Fibroblast of the aortic adventitia (primary cell): ENCODE results near the gene SLC25A33. TPM values are rescaled to one million over a fixed set of nuclear protein-coding genes. Genes with fewer than 3 reads are reported as not detected.

ENCODE experiments used
- DNase-seq: peaks from one replicate; pipeline ENCODE4 v3.0.0-alpha.2; 2010; ENCODE audit warnings: low read depth
- H3K4me3 ChIP-seq: 2 replicates; pipeline ENCODE4 v1.5.1; 2011; ENCODE audit warnings: low read depth, mild to moderate bottlenecking, control low read depth, low read length, moderate library complexity
- CTCF ChIP-seq: IDR thresholded peaks from 2 replicates; pipeline ENCODE4 v1.5.1; 2011; ENCODE audit warnings: mild to moderate bottlenecking, low read length, control low read depth, inconsistent platforms; ENCODE audit not compliant: insufficient read depth
- total RNA-seq: library from RNA; depleted of rRNA; stranded (reverse); fragments of >200 nt; gene quantifications from 2 replicates; pipeline ENCODE4 v1.2.3, GENCODE V29; 2012; ENCODE audit warnings: low replicate concordance

SLC25A33 gene
- total RNA-seq, 1 donor, result 4.7 TPM

GRCh38 chr1:9595156-9595967 is 56.1 kb downstream of the SLC25A33 start:
- H3K4me3 ChIP-seq, result no peak overlapping the region
- DNase-seq, result no peak
- no peak for TF ChIP-seq CTCF

GRCh38 chr1:9595968-9596340 is 56.7 kb downstream of the SLC25A33 start:
- no peak for TF ChIP-seq CTCF
- DNase-seq, result no peak
- H3K4me3 ChIP-seq, result no peak overlapping the region

- no peak for TF ChIP-seq CTCF
These were observed 57.3 kb downstream of the SLC25A33 start for GRCh38 chr1:9596415-9597123.

GRCh38 chr1:9597361-9598315 is 58.4 kb downstream of the SLC25A33 start:
- no peak overlapping the region for H3K4me3 ChIP-seq
- no peak for DNase-seq
- TF ChIP-seq CTCF, result no peak

More at GRCh38 chr1:9596415-9597123, 57.3 kb downstream of the SLC25A33 start:
- no peak overlapping the region for H3K4me3 ChIP-seq
- no peak for DNase-seq

GRCh38 chr1:9598316-9598700 is 59.0 kb downstream of the SLC25A33 start:
- TF ChIP-seq CTCF, result no peak
- H3K4me3 ChIP-seq, result no peak overlapping the region
- no peak for DNase-seq

GRCh38 chr1:9599741-9600140 is 60.5 kb downstream of the SLC25A33 start:
- H3K4me3 ChIP-seq, result no peak overlapping the region
- no peak for TF ChIP-seq CTCF
- no peak for DNase-seq
